ENCODE data around the gene TCEA2. TPM values are rescaled to one million over a fixed set of nuclear protein-coding genes. Genes with fewer than 3 reads are reported as not detected.

The TCEA2 gene
- total and polyA plus RNA-seq, 2 of the 13 experiments (the other 11 are each of a cell fraction or from before 2014, with no cell fraction given), result 28.1 to 33.7 TPM

GRCh38 chr20:64038565-64039292 is 24.3 kb upstream of the TCEA2 start (continued):
- TF ChIP-seq ZNF407 (CRISPR knock-in tag; IDR thresholded peaks at IDR 0.05; ENCODE audit: not compliant biosample characterization), result no peak
- TF ChIP-seq PBX3 (CRISPR knock-in tag; IDR thresholded peaks at IDR 0.05; ENCODE audit: borderline replicate concordance), result no peak
- peak; percentile 35; the same call in 1 of the 2 replicates for TF ChIP-seq ZBTB46 (CRISPR knock-in tag; IDR thresholded peaks at IDR 0.05; ENCODE audit: borderline replicate concordance)
- no peak for TF ChIP-seq ZNF782 (CRISPR knock-in tag; IDR thresholded peaks at IDR 0.05; ENCODE audit: borderline replicate concordance)
- no peak for TF ChIP-seq MBD4 (IDR thresholded peaks at IDR 0.05; ENCODE audit: borderline replicate concordance, low read length)
- no peak for TF ChIP-seq PRDM4 (CRISPR knock-in tag; IDR thresholded peaks at IDR 0.05; ENCODE audit: borderline replicate concordance)
- TF ChIP-seq TOPORS (CRISPR knock-in tag; IDR thresholded peaks at IDR 0.05), result 0 out of 2 replicates have a peak, but pooled peaks have one; percentile 54
- TF ChIP-seq ZHX1 (CRISPR knock-in tag; IDR thresholded peaks at IDR 0.05; ENCODE audit: low read depth), result peak; percentile 94
- no peak for TF ChIP-seq NAIF1 (CRISPR knock-in tag; IDR thresholded peaks at IDR 0.05; ENCODE audit: borderline replicate concordance)
